ENCODE results near the gene QRFP.

GRCh38 chr9:130874783-130875182 lies 21.8 kb downstream of the QRFP start:
- TF ChIP-seq EP300 (IDR thresholded peaks at IDR 0.05) = no peak
- TF ChIP-seq POLR2AphosphoS5 (IDR thresholded peaks at IDR 0.05) = no peak
- TF ChIP-seq CTCF (IDR thresholded peaks at IDR 0.05) = no peak
- no peak for TF ChIP-seq POLR2A (IDR thresholded peaks at IDR 0.05)

Data from gastroesophageal sphincter (tissue), 3 donors.